WTC11 (cell line): ENCODE data around the gene PGP.

Experiments
- SP1 ChIP-seq: sonication (generic); formaldehyde crosslinking; conservative IDR thresholded peaks from 2 replicates; pipeline ENCODE4 v1.8.1; 2022; ENCODE audit warnings: missing genetic modification reagents
- TEAD4 ChIP-seq: sonication (generic); formaldehyde crosslinking; IDR thresholded peaks from 2 replicates; pipeline ENCODE4 v1.8.0; 2022; ENCODE audit warnings: mild to moderate bottlenecking, missing genetic modification reagents
- TF ChIP-seq, protein P1 (sequence below): fragments of 200-600 bp; IDR thresholded peaks from 2 replicates; pipeline ENCODE4 v1.8.0; 2022; ENCODE audit warnings: antibody characterized with exemption

DNA sequence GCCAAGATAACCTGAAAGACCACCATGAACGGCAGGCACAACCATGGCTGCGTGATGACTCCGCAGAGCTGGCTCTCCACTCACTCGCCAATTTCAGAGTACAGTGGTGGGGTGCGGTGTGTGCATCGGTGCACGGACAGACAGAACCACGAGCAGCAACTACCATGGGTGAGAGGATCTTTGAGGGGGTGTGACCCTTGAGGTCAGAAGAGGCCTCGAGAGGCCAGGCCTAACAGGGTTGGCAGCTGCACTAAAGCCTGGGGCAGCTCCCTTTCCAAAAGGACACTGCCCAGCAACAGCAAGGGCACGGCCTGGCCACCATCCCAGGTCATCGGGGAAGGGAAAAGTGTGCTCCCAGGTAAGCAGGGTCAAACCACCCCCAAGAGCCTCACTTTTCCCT lies 38.7 kb upstream of the PGP start:
- TF ChIP-seq, protein P1, sequence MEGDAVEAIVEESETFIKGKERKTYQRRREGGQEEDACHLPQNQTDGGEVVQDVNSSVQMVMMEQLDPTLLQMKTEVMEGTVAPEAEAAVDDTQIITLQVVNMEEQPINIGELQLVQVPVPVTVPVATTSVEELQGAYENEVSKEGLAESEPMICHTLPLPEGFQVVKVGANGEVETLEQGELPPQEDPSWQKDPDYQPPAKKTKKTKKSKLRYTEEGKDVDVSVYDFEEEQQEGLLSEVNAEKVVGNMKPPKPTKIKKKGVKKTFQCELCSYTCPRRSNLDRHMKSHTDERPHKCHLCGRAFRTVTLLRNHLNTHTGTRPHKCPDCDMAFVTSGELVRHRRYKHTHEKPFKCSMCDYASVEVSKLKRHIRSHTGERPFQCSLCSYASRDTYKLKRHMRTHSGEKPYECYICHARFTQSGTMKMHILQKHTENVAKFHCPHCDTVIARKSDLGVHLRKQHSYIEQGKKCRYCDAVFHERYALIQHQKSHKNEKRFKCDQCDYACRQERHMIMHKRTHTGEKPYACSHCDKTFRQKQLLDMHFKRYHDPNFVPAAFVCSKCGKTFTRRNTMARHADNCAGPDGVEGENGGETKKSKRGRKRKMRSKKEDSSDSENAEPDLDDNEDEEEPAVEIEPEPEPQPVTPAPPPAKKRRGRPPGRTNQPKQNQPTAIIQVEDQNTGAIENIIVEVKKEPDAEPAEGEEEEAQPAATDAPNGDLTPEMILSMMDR: no peak
- no peak for TF ChIP-seq SP1 (CRISPR knock-in tag)
- TF ChIP-seq TEAD4 (CRISPR knock-in tag): no peak
